Activated naive CD8-positive, alpha-beta T cell (primary cell): Measurements from ENCODE around the gene WDR41.
"Not testable (repeated sequence)": the region's sequence is repeated elsewhere in the genome, so short reads cannot be mapped to it uniquely, and the experiment has no call there.

Experiments
- H3K27ac Mint-ChIP-seq: one replicate; pipeline ENCODE4 v1.8.0; 2021; ENCODE audit warnings: mixed read lengths
- H3K27me3 Mint-ChIP-seq: one replicate; pipeline ENCODE4 v1.8.0; 2021; ENCODE audit warnings: mixed read lengths
- H3K36me3 Mint-ChIP-seq: one replicate; pipeline ENCODE4 v1.8.0; 2021; ENCODE audit warnings: mixed read lengths
- H3K4me1 Mint-ChIP-seq: one replicate; pipeline ENCODE4 v1.8.0; 2021; ENCODE audit warnings: low read depth, mixed read lengths
- H3K4me3 Mint-ChIP-seq: one replicate; pipeline ENCODE4 v1.8.0; 2021; ENCODE audit warnings: mild to moderate bottlenecking, mixed read lengths
- H3K9me3 Mint-ChIP-seq: one replicate; pipeline ENCODE4 v1.8.0; 2021; ENCODE audit warnings: low read depth, mixed read lengths

WDR41 gene, protein sequence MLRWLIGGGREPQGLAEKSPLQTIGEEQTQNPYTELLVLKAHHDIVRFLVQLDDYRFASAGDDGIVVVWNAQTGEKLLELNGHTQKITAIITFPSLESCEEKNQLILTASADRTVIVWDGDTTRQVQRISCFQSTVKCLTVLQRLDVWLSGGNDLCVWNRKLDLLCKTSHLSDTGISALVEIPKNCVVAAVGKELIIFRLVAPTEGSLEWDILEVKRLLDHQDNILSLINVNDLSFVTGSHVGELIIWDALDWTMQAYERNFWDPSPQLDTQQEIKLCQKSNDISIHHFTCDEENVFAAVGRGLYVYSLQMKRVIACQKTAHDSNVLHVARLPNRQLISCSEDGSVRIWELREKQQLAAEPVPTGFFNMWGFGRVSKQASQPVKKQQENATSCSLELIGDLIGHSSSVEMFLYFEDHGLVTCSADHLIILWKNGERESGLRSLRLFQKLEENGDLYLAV

DNA sequence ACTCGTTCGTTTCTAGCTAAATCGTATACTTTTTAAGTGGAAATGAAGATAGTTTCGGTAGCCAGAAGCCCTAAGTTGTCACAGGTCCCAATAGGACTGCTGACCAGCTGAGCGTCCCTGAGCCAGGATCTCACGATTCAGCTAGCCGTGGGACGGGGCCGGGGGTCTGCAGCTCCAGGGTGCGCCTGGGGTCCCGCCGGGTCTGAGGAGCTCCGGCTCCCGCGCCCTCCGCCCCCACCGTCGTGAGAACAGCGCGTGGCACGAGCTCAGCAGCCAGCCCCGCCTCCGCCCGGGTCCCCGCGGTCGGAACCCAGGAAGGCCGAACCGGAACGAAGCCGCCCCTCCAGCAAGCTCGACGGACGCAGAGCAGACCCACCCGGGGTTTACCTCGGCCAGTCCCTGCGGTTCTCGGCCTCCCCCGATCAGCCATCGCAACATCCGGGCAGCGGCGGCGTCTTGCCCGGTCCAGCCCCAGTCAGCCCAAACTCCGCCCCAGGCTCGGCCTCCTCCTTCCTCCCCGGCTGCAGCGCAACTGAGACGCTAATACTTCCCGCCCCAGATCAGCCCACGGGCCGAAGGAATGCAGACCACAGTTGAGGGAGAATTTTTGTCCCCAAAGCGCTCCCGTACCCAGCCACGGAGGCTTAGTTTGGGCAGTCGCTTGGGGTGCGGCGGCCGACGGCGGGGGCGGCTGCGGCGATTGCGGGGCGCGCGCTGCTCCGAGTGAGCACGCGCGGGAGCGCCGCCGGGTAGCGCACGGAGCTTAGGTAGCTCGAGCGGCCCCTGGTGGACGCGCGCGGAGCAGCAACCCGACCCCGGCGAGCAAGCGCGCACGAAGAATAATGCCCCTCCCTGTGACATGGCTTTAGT is at the start of gene WDR41:
WDR41 (minus strand) TSS at position 534 of the 870 bp plus-strand sequence; CDS start at position 438, 96 bp downstream.
- Mint-ChIP-seq H3K27ac (peak within 1 kb of the TSS; percentile 90), H3K9me3 (no peaks in the 10 kb centered on the region), H3K4me3 (peak within 1 kb of the TSS; percentile 90), H3K4me1 (peaks cover 9% of the 10 kb centered on the region), H3K36me3 (no peaks in the 10 kb centered on the region), H3K27me3 (peaks cover 9% of the 10 kb centered on the region)

DNA sequence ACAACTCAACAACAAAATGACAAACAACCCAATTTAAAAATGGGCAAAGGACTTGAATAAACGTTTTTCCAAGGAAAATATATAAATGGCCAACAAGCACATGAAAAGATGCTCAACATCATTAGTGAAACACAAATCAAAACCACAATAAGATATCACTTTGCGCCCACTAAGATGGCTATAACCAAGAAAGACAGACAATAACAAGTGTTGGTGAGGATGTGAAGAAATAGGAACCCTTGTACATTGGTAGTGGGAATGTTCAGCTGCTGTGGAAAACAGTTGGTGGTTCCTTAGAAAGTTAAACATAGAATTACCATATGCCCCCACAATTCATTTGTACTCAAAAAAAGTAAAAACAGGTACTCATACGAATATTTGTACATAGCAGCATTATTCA is 39.2 kb upstream of the WDR41 start:
- Mint-ChIP-seq H3K36me3 (no peaks in the 10 kb centered on the region), H3K4me1 (no peaks in the 10 kb centered on the region), H3K9me3 (peaks cover 13% of the 10 kb centered on the region), H3K27me3 (peaks cover 15% of the 10 kb centered on the region), H3K4me3 (no peak overlapping the region), H3K27ac (no peak overlapping the region)

DNA sequence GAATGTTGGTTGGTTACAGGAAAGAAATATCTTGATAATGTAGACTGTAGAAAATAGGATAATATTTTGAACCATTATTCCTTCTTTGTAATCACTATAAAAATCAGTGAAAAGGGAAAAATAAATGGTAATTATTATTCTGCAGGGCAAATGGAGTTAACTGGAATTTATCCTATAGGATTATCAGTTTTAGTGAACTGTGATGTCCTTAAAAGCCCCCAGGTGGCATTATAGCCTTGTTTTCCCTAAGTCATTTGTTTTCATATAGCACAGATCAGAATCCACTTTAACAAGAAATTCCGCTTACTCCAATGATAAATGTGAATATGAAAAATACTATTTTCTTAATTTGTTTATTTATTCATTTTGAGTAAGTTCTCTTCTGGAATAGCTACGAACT is 26.2 kb upstream of the WDR41 start:
- no peak overlapping the region for H3K27ac Mint-ChIP-seq
- H3K9me3 Mint-ChIP-seq, result no peaks in the 10 kb centered on the region
- H3K36me3 Mint-ChIP-seq, result no peaks in the 10 kb centered on the region
- no peak overlapping the region for H3K4me3 Mint-ChIP-seq
- peaks cover 5% of the 10 kb centered on the region for H3K27me3 Mint-ChIP-seq
- no peaks in the 10 kb centered on the region for H3K4me1 Mint-ChIP-seq

DNA sequence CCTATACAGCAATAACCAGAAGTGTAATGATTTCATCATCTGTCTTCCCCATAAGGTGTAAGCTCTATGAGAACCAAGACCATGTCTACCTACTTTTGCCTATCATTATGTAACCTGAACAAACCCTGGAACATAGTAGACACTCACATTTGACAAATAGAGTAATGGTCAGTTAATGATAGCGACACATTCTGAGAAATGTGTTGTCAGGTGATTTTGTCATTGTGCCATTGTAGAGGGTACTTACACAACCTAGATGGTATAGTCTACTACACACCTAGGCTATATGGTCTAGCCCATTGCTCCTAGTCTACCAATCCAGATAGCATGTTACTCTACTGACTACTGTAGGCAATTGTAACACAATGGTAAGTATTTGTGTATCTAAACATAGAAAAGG is 22.3 kb upstream of the WDR41 start:
- H3K4me1 Mint-ChIP-seq, result no peaks in the 10 kb centered on the region
- H3K27ac Mint-ChIP-seq, result no peak overlapping the region
- H3K27me3 Mint-ChIP-seq, result peaks cover 8% of the 10 kb centered on the region
- H3K4me3 Mint-ChIP-seq, result no peak overlapping the region
- peaks cover 3% of the 10 kb centered on the region for H3K9me3 Mint-ChIP-seq
- H3K36me3 Mint-ChIP-seq, result no peaks in the 10 kb centered on the region

DNA sequence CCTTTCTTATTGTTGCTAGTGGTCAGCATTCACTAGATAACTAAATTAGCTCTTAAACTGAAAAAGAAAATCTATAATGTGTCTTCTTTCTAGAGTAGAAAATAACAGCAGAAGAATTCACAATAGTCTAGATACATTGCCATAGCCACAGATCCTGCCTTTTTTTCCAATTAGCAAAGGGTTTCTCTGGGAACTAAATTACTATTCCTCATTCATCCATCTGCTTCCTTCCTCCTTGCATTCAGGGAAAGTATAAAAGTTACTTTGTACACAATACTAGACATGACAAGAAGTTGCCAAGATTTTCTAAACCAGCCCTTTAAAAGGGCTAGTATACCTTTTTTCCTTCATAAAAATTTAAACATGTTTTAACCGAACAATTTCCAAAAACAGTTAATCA is 21.2 kb upstream of the WDR41 start:
- Mint-ChIP-seq H3K36me3 (no peaks in the 10 kb centered on the region), H3K4me3 (no peak overlapping the region), H3K27me3 (peaks cover 16% of the 10 kb centered on the region), H3K27ac (no peak overlapping the region), H3K4me1 (no peaks in the 10 kb centered on the region), H3K9me3 (peaks cover 3% of the 10 kb centered on the region)

DNA sequence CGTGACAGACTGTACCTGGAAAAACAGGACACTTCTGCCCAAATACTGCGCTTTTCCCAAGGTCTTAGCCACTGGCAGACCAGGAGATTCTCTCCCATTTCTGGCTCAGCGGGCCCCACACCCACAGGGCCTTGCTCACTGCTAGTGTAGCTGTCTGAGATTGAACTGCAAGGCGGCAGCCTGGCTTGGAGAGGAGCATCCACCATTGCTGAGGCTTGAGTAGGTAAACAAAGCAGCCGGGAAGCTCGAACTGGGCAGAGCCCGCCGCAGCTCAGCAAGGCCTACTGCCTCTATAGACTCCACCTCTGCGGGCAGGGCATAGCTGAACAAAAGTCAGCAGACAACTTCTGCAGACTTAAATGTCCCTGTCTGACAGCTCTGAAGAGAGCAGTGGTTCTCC is 9.0 kb upstream of the WDR41 start:
- H3K4me1 Mint-ChIP-seq, H3K27ac Mint-ChIP-seq, H3K4me3 Mint-ChIP-seq, H3K9me3 Mint-ChIP-seq, H3K36me3 Mint-ChIP-seq: not testable (repeated sequence)
- peaks cover 20% of the 10 kb centered on the region for H3K27me3 Mint-ChIP-seq

DNA sequence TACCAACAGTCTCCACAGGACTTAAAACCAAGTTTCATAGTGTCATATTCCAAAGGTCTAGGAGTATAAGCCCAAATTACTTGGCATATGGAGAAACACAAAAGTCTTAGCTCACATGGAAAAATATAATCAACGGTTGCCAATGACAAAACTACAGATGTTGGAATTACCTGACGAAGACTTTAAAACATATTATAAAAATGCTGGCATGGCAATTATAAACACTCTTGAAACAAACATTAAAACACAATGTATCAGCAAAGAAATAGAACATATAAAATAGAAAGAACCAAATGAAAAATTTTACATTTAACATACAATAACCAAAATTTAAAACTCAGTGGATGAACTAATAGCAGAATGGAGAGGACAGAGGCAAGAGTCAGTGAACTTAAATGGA is 7.9 kb upstream of the WDR41 start:
- Mint-ChIP-seq H3K4me3 (no peak overlapping the region), H3K27me3 (peaks cover 16% of the 10 kb centered on the region), H3K27ac (no peak overlapping the region), H3K36me3 (peaks cover 7% of the 10 kb centered on the region), H3K9me3 (peaks cover 6% of the 10 kb centered on the region), H3K4me1 (no peaks in the 10 kb centered on the region)

DNA sequence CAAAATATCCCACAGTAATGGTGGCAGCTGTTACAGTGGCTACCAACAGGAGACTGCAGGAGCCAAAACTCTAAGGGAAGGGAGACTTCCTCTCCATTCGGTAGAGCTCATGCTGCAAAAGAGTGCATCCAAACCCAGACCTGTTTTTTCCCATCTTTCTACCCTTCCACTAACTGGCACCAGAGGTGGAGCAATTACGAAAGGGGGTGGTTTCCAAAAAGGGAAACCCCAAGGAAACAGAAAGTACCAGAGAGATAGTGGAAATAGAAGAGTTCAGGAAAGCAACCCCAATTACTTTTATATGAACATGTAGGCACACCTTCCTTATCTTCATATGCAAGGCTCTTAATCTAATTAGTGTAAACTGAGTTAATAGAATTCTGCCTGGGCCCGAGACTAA is 7.3 kb upstream of the WDR41 start:
- Mint-ChIP-seq H3K4me1 (no peaks in the 10 kb centered on the region), H3K36me3 (peaks cover 7% of the 10 kb centered on the region), H3K27ac (no peak overlapping the region), H3K4me3 (no peak overlapping the region), H3K27me3 (peaks cover 18% of the 10 kb centered on the region), H3K9me3 (peaks cover 6% of the 10 kb centered on the region)

DNA sequence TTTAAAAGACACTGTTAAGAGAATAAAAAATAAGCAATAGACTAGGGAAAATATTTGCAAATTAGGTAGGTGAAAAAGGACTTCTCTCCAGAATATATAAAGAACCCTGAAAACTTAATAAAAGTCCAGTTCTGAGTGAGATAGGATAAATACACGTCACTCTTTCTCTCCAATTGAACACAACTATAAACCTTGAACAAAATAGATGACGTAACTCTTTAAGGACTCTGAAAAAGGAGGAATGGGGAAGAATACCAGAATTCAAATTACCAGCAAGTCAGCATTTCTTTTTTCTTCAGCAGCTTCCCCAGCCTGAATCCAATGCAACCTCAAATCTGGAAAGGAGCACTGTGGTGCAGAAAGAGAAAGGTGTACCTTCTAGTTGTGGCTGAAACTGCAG is 6.8 kb upstream of the WDR41 start:
- peaks cover 6% of the 10 kb centered on the region for H3K9me3 Mint-ChIP-seq
- no peaks in the 10 kb centered on the region for H3K4me1 Mint-ChIP-seq
- no peak overlapping the region for H3K4me3 Mint-ChIP-seq
- H3K36me3 Mint-ChIP-seq, result peaks cover 7% of the 10 kb centered on the region
- H3K27me3 Mint-ChIP-seq, result peaks cover 18% of the 10 kb centered on the region
- H3K27ac Mint-ChIP-seq, result no peak overlapping the region

DNA sequence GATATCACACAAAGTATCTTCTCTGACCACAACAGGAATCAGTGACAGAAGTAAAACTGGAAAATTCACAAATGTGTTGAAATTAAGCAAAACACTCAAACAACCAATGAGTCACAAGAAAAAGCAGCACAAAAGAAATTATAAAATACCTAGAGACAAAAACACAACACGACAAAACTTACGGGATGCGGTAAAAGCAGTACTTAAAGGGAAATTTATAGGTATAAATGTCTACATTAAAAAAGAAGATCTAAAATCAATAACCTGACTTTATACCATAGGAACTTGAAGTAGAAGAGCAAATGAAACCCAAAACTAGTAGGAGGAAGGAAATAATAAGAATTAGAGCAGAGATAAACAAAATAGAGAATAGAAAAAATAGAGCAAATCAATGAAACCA is 2.8 kb upstream of the WDR41 start:
- peaks cover 9% of the 10 kb centered on the region for H3K4me1 Mint-ChIP-seq
- no peaks in the 10 kb centered on the region for H3K36me3 Mint-ChIP-seq
- no peak overlapping the region for H3K4me3 Mint-ChIP-seq
- H3K27ac Mint-ChIP-seq, result no peak overlapping the region
- no peaks in the 10 kb centered on the region for H3K9me3 Mint-ChIP-seq
- peaks cover 10% of the 10 kb centered on the region for H3K27me3 Mint-ChIP-seq

DNA sequence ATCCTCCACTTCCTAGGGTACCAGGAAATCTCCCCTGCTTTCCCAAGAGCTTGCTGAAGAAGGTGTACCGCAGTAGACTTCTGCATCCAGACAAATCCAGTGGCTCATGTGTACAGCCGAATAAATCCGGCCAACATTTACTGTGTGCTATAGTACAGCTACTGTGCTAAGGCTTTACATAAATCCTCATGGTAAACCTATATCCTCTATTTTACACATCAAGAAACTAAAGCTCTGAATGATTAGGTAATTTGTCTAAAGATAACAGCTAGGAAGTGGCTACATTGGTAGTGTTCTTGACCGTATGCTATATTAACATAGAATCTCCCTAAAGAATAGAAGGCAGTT is 511 bp upstream of the WDR41 start:
- Mint-ChIP-seq H3K27ac (peak overlapping the region; percentile 90), H3K36me3 (no peaks in the 10 kb centered on the region), H3K4me3 (peak overlapping the region; percentile 90), H3K9me3 (no peaks in the 10 kb centered on the region), H3K27me3 (peaks cover 9% of the 10 kb centered on the region), H3K4me1 (peaks cover 9% of the 10 kb centered on the region)

DNA sequence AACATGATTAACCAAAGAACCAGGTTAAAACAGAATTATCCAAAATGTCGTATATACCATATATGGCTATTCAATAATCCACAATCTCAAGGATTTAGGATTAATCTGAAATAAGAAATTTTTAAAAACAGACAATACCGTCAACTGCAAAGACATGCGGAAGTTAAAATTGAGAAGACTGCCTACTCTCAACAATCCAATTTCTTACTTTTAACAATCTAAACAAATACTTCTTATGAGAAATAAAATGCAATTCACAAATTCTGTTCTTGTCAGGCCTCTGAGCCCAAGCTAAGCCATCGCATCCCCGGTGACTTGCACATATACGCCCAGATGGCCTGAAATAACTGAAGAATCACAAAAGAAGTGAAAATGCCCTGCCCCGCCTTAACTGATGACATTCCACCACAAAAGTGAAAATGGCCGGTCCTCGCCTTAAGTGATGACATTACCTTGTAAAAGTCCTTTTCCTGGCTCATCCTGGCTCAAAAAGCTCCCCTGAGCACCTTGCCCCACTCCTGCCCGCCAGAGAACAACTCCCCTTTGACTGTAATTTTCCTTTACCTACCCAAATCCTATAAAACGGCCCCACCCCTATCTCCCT is 1.3 kb downstream of the WDR41 start:
- not testable (repeated sequence) for H3K27me3 Mint-ChIP-seq, H3K4me1 Mint-ChIP-seq, H3K9me3 Mint-ChIP-seq, H3K36me3 Mint-ChIP-seq
- H3K4me3 Mint-ChIP-seq, result peak overlapping the region; percentile 88
- peak overlapping the region; percentile 76 for H3K27ac Mint-ChIP-seq

DNA sequence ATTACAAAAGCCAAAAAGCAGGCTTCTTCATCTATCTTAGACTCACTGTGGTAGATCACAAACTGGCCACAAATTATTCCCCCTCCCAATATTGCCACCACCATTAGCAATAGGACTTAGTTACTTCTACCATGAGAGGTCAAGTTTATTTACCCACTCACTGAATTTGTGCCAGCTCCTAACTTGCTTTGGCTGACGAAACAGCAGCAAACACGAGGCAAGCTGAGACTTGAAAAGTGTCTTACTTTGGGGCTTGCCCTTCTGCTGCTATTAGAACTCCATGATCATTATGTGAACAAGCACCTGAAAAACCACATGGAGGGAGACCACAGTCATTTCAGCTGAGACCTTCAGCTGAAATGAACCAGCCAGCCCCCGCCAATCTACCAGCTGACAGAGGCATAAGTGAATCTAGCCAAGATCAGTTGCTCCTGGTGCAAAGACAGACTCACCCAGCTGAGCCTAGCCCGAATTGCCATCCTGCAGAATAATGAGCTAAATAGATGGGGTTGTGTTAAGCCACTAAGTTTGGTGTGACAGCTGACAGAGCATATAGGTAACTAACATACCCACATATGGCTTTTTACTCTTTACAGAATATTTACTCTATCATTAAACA is 5.7 kb downstream of the WDR41 start:
- no peak overlapping the region for H3K27ac Mint-ChIP-seq
- no peaks in the 10 kb centered on the region for H3K27me3 Mint-ChIP-seq
- H3K9me3 Mint-ChIP-seq, result no peaks in the 10 kb centered on the region
- H3K36me3 Mint-ChIP-seq, result peaks cover 8% of the 10 kb centered on the region
- H3K4me1 Mint-ChIP-seq, result peaks cover 9% of the 10 kb centered on the region
- H3K4me3 Mint-ChIP-seq, result no peak overlapping the region

DNA sequence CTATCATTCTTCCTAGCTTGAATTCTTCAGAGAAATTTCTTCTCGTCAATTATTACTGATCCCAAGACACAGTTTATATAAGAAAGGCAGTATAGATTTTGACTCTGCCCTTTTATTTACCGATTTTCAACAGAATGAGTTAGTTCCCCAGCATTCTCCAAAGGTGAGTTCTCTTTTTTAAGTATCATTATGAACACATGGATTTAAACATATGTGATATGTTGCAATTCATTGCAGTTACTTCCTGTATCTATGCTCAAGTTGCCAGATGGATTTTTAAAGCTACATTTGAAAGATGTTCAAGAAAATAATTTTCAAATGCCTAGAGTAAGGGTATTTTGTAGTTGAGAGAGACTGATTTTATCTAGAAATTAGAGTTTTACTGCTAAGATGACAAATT is 8.4 kb downstream of the WDR41 start:
- Mint-ChIP-seq H3K9me3 (no peaks in the 10 kb centered on the region), H3K27me3 (no peaks in the 10 kb centered on the region), H3K4me3 (no peak overlapping the region), H3K4me1 (no peaks in the 10 kb centered on the region), H3K36me3 (peaks cover 8% of the 10 kb centered on the region), H3K27ac (no peak overlapping the region)

DNA sequence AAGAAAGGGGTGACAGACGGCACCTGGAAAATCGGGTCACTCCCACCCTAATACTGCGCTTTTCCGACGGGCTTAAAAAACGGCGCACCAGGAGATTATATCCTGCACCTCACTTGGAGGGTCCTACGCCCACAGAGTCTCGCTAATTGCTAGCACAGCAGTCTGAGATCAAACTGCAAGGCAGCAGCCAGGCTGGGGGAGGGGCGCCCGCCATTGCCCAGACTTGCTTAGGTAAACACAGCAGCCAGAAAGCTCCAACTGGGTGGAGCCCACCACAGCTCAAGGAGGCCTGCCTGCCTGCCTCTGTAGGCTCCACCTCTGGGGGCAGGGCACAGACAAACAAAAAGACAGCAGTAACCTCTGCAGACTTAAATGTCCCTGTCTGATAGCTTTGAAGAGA is 17.1 kb downstream of the WDR41 start:
- H3K27me3 Mint-ChIP-seq, H3K9me3 Mint-ChIP-seq, H3K27ac Mint-ChIP-seq, H3K4me3 Mint-ChIP-seq, H3K4me1 Mint-ChIP-seq: not testable (repeated sequence)
- H3K36me3 Mint-ChIP-seq, result peaks cover 24% of the 10 kb centered on the region
